HEK293 (cell line): Measurements from ENCODE around the gene TMC4.

Experiments used
- YY1 ChIP-seq: fragments of 450-650 bp; formaldehyde crosslinking; IDR thresholded peaks from 2 replicates; pipeline ENCODE4 v1.5.1; 2018; ENCODE audit warnings: missing biosample characterization, missing genetic modification characterization
- TF ChIP-seq, protein P1 (sequence below): fragments of 450-650 bp; formaldehyde crosslinking; IDR thresholded peaks from 2 replicates; pipeline ENCODE4 v1.5.1; 2016; ENCODE audit warnings: missing biosample characterization, missing genetic modification characterization
- TF ChIP-seq, protein P2 (sequence below): fragments of 450-650 bp; formaldehyde crosslinking; IDR thresholded peaks from 2 replicates; pipeline ENCODE4 v1.5.1; 2016; ENCODE audit warnings: missing biosample characterization, missing genetic modification characterization
- TF ChIP-seq, protein P3 (sequence below): fragments of 450-650 bp; formaldehyde crosslinking; IDR thresholded peaks from 2 replicates; pipeline ENCODE4 v1.5.1; 2016; ENCODE audit warnings: missing biosample characterization, missing genetic modification characterization, low read depth

DNA sequence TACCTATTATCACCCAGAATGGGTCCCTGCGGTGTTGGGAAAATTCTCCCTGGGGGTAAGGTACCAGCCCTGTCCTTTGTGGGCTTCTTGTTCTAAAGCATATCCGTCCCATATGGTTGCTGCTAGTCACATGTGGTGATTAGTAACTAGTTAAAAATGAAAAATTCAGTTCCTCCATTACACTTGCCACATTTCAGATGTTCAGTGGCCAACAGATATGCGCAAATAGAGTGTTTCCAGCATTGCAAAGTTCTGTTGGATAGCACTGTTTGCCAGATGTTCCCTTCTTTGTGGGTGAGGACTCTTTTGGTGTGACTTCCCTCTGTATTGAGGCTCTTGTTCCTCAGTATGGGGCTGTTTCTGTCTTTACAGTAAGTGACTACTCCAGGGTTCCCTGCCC is 31.6 kb downstream of the TMC4 start:
- TF ChIP-seq, protein P1, sequence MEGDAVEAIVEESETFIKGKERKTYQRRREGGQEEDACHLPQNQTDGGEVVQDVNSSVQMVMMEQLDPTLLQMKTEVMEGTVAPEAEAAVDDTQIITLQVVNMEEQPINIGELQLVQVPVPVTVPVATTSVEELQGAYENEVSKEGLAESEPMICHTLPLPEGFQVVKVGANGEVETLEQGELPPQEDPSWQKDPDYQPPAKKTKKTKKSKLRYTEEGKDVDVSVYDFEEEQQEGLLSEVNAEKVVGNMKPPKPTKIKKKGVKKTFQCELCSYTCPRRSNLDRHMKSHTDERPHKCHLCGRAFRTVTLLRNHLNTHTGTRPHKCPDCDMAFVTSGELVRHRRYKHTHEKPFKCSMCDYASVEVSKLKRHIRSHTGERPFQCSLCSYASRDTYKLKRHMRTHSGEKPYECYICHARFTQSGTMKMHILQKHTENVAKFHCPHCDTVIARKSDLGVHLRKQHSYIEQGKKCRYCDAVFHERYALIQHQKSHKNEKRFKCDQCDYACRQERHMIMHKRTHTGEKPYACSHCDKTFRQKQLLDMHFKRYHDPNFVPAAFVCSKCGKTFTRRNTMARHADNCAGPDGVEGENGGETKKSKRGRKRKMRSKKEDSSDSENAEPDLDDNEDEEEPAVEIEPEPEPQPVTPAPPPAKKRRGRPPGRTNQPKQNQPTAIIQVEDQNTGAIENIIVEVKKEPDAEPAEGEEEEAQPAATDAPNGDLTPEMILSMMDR (tag by site-specific recombination) = no peak
- no peak for TF ChIP-seq YY1 (tag by site-specific recombination)
- TF ChIP-seq, protein P2, sequence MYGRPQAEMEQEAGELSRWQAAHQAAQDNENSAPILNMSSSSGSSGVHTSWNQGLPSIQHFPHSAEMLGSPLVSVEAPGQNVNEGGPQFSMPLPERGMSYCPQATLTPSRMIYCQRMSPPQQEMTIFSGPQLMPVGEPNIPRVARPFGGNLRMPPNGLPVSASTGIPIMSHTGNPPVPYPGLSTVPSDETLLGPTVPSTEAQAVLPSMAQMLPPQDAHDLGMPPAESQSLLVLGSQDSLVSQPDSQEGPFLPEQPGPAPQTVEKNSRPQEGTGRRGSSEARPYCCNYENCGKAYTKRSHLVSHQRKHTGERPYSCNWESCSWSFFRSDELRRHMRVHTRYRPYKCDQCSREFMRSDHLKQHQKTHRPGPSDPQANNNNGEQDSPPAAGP (tag by site-specific recombination) = no peak
- TF ChIP-seq, protein P3, sequence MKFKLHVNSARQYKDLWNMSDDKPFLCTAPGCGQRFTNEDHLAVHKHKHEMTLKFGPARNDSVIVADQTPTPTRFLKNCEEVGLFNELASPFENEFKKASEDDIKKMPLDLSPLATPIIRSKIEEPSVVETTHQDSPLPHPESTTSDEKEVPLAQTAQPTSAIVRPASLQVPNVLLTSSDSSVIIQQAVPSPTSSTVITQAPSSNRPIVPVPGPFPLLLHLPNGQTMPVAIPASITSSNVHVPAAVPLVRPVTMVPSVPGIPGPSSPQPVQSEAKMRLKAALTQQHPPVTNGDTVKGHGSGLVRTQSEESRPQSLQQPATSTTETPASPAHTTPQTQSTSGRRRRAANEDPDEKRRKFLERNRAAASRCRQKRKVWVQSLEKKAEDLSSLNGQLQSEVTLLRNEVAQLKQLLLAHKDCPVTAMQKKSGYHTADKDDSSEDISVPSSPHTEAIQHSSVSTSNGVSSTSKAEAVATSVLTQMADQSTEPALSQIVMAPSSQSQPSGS (tag by site-specific recombination) = no peak
